GM23338 (cell line): ENCODE measurements around the gene TSEN2. TPM values are rescaled to one million over a fixed set of nuclear protein-coding genes. Genes with fewer than 3 reads are reported as not detected.

Source experiments
- ATAC-seq: fragments of 200-7000 bp; cut with Tn5 transposase; 3 replicates; pipeline ENCODE4 v1.9.1; 2020
- DNase-seq: peaks from one replicate; pipeline ENCODE4 v3.0.0-alpha.2; 2015; ENCODE audit warnings: low spot score
- H2AFZ ChIP-seq: fragments of 200-600 bp; sonication (generic); 2 replicates; pipeline ENCODE4 v1.8.0; 2016; ENCODE audit warnings: antibody characterized with exemption, mild to moderate bottlenecking, moderate library complexity
- H3F3A ChIP-seq: fragments of 200-600 bp; sonication (generic); replicated peaks from 2 replicates; pipeline ENCODE4 v1.8.0; 2017; ENCODE audit warnings: antibody characterized with exemption, mixed run types, low read depth
- H3K27ac ChIP-seq: fragments of 200-600 bp; sonication (generic); 2 replicates; pipeline ENCODE4 v1.6.1; 2016; ENCODE audit warnings: low read depth
- H3K27me3 ChIP-seq: fragments of 200-600 bp; sonication (generic); 2 replicates; pipeline ENCODE4 v1.8.0; 2016; ENCODE audit warnings: mild to moderate bottlenecking, mixed run types, moderate library complexity; ENCODE audit not compliant: insufficient read depth
- H3K36me3 ChIP-seq: fragments of 200-600 bp; sonication (generic); 2 replicates; pipeline ENCODE4 v1.8.0; 2016; ENCODE audit warnings: mild to moderate bottlenecking; ENCODE audit not compliant: insufficient read depth
- H3K4me1 ChIP-seq: fragments of 200-600 bp; sonication (generic); 2 replicates; pipeline ENCODE4 v1.8.0; 2016; ENCODE audit warnings: mild to moderate bottlenecking, moderate library complexity; ENCODE audit not compliant: insufficient read depth
- H3K4me2 ChIP-seq: fragments of 200-600 bp; sonication (generic); 2 replicates; pipeline ENCODE4 v1.7.1; 2017; ENCODE audit warnings: mixed run types
- H3K4me3 ChIP-seq: fragments of 200-600 bp; sonication (generic); 2 replicates; pipeline ENCODE4 v1.6.1; 2016; ENCODE audit warnings: mixed run types
- H3K79me2 ChIP-seq: fragments of 200-600 bp; sonication (generic); replicated peaks from 2 replicates; pipeline ENCODE4 v1.8.0; 2017; ENCODE audit warnings: mild to moderate bottlenecking; ENCODE audit not compliant: insufficient read depth
- H3K9me2 ChIP-seq: fragments of 200-600 bp; sonication (generic); 2 replicates; pipeline ENCODE4 v1.8.0; 2017; ENCODE audit not compliant: insufficient read depth
- H4K20me1 ChIP-seq: fragments of 200-600 bp; sonication (generic); replicated peaks from 2 replicates; pipeline ENCODE4 v1.8.0; 2017; ENCODE audit warnings: mild to moderate bottlenecking; ENCODE audit not compliant: insufficient read depth
- H3K27ac Mint-ChIP-seq: 2 replicates; pipeline ENCODE4 v1.8.0; 2020; ENCODE audit warnings: inconsistent platforms, mild to moderate bottlenecking, moderate library complexity, mixed read lengths
- H3K27me3 Mint-ChIP-seq: 3 replicates; pipeline ENCODE4 v1.8.0; 2022; ENCODE audit warnings: low read depth, mild to moderate bottlenecking, moderate library complexity, mixed read lengths, inconsistent platforms; ENCODE audit not compliant: insufficient read depth, poor library complexity
- H3K36me3 Mint-ChIP-seq: 3 replicates; pipeline ENCODE4 v1.8.0; 2021; ENCODE audit warnings: low read depth, mild to moderate bottlenecking, inconsistent platforms, moderate library complexity, mixed read lengths
- H3K4me1 Mint-ChIP-seq: 3 replicates; pipeline ENCODE4 v1.8.0; 2020; ENCODE audit warnings: mild to moderate bottlenecking, inconsistent platforms, mixed read lengths
- H3K4me3 Mint-ChIP-seq: 3 replicates; pipeline ENCODE4 v1.8.0; 2021; ENCODE audit warnings: moderate library complexity, mild to moderate bottlenecking, inconsistent platforms, mixed read lengths
- H3K9me3 Mint-ChIP-seq: 3 replicates; pipeline ENCODE4 v1.8.0; 2020; ENCODE audit warnings: moderate library complexity, mild to moderate bottlenecking, inconsistent platforms, mixed read lengths
- CREB1 ChIP-seq: fragments of 250-450 bp; sonication (Bioruptor Pico); IDR thresholded peaks from 2 replicates; pipeline ENCODE4 v1.5.0; 2020; ENCODE audit warnings: low read depth, mild to moderate bottlenecking, moderate library complexity
- CTCF ChIP-seq, 2 experiments: fragments of 200-600 bp in 1 of 2; sonication (generic) in 1 of 2; conservative IDR thresholded peaks; 2 replicates each; pipeline versions ENCODE4 v1.5.1 to v1.6.1; 2016 to 2017; ENCODE audit warnings: antibody characterized with exemption in 2 of 2, low read depth in 2 of 2, mild to moderate bottlenecking in 2 of 2, moderate library complexity in 1 of 2
- ETS1 ChIP-seq: IDR thresholded peaks from 2 replicates; pipeline ENCODE4 v1.6.1; 2016; ENCODE audit warnings: antibody characterized with exemption
- EZH2 ChIP-seq: fragments of 200-600 bp; sonication (generic); IDR thresholded peaks from one replicate; pipeline ENCODE4 v1.8.0; 2017; ENCODE audit warnings: antibody characterized with exemption, mild to moderate bottlenecking, low read depth; ENCODE audit not compliant: unreplicated experiment
- EZH2phosphoT487 ChIP-seq: fragments of 200-600 bp; sonication (generic); IDR thresholded peaks from one replicate; pipeline ENCODE4 v1.8.1; 2018; ENCODE audit warnings: antibody characterized with exemption; ENCODE audit not compliant: unreplicated experiment
- JUNB ChIP-seq: IDR thresholded peaks from one replicate; pipeline ENCODE4 v1.6.1; 2016; ENCODE audit warnings: antibody characterized with exemption; ENCODE audit not compliant: unreplicated experiment
- NANOG ChIP-seq: IDR thresholded peaks from 2 replicates; pipeline ENCODE4 v1.6.1; 2016; ENCODE audit warnings: antibody characterized with exemption, borderline replicate concordance
- STAT1 ChIP-seq: IDR thresholded peaks from one replicate; pipeline ENCODE4 v1.6.1; 2016; ENCODE audit warnings: antibody characterized with exemption; ENCODE audit not compliant: unreplicated experiment
- ZNF114 ChIP-seq: fragments of 250-450 bp; sonication (Bioruptor Pico); IDR thresholded peaks from 2 replicates; pipeline ENCODE4 v1.5.0; 2020; ENCODE audit warnings: mild to moderate bottlenecking, moderate library complexity
- ZNF331 ChIP-seq: fragments of 250-450 bp; sonication (Bioruptor Pico); IDR thresholded peaks from 2 replicates; pipeline ENCODE4 v1.5.0; 2020; ENCODE audit warnings: low read depth, mild to moderate bottlenecking, moderate library complexity
- ZNF462 ChIP-seq: fragments of 250-450 bp; sonication (Bioruptor Pico); IDR thresholded peaks from 2 replicates; pipeline ENCODE4 v1.5.0; 2020; ENCODE audit warnings: mild to moderate bottlenecking, moderate library complexity
- polyA plus RNA-seq: library from polyadenylated mRNA; unstranded; fragments of >200 nt; fragmentation: Nextera tagmentation; extraction: Ambion mirVana; gene quantifications from 2 replicates; pipeline ENCODE4 v1.2.1, GENCODE V29; 2016
- total RNA-seq: library from RNA; depleted of rRNA; stranded (reverse); fragments of >200 nt; shearing (Covaris generic); gene quantifications from 2 replicates; pipeline ENCODE4 v1.2.3, GENCODE V29; 2014
- TF ChIP-seq, protein P1 (sequence below): IDR thresholded peaks from one replicate; pipeline ENCODE4 v1.6.1; 2018; ENCODE audit warnings: antibody characterized with exemption; ENCODE audit not compliant: unreplicated experiment

Gene TSEN2
- total and polyA plus RNA-seq, 2 experiments from 2014 or later: 27.7 to 30.0 TPM

DNA sequence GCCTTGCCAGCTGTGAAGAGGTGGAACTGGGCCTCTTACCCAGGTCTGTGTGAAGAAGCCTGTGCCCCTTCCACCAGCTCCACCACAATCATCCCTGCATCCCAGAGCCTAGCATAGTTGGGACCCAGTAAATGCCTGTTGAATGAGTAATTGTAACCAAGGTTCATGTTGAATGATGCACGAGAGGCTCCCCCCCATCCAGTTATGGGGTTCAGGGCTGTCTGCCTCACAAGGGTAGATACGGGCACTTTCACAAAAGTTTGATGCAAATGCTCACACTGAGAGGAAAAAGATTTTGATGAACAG lies 29.5 kb upstream of the TSEN2 start (continued):
- no peak for TF ChIP-seq ZNF462 (CRISPR knock-in tag)
- no peak for TF ChIP-seq STAT1
- TF ChIP-seq CTCF (conservative IDR thresholded peaks at IDR 0.05; ENCODE audit: low read depth in 2 of 2): no peak
- TF ChIP-seq EZH2phosphoT487: no peak
- no peak for TF ChIP-seq CREB1 (CRISPR knock-in tag)
- no peak for TF ChIP-seq ZNF114 (CRISPR knock-in tag)

DNA sequence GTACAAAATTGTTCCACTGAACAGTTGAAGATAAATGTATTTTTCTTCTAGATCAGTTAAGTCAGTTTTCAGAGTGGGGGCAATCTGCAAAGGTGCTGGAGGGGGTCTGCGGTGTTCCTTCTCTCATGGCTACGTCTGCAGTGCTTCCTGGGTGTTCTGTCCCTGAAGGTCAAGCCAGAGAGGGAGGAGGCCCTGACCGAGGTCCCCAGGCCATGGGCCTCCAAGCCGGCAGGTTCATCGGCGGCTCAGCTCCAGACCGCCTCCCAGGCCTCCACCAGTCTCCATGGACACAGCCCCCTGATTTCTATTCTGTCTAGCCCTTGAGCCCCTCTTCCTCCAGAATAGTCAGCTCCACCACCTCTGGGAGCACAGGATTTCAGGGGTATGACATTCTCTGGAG lies 28.5 kb upstream of the TSEN2 start:
- H3K4me2 ChIP-seq: no peak overlapping the region
- H3K27me3 ChIP-seq: no peaks in the 10 kb centered on the region
- ATAC-seq (no peak), DNase-seq (no peak)
- no peaks in the 10 kb centered on the region for H3K36me3 ChIP-seq
- no peaks in the 10 kb centered on the region for H3K4me1 Mint-ChIP-seq
- no peak overlapping the region for H3K27ac Mint-ChIP-seq
- H3K27me3 Mint-ChIP-seq: peaks cover 2% of the 10 kb centered on the region
- H3F3A ChIP-seq: no peaks in the 10 kb centered on the region
- no peaks in the 10 kb centered on the region for H3K9me3 Mint-ChIP-seq
- no peak overlapping the region for H3K27ac ChIP-seq
- no peaks in the 10 kb centered on the region for H3K79me2 ChIP-seq
- H3K4me3 Mint-ChIP-seq: no peak overlapping the region
- no peaks in the 10 kb centered on the region for H3K36me3 Mint-ChIP-seq
- H3K9me2 ChIP-seq: 0 out of 2 replicates have a peak, but pooled peaks cover 4% of the 10 kb centered on the region
- no peaks in the 10 kb centered on the region for H3K4me1 ChIP-seq
- no peak overlapping the region for H2AFZ ChIP-seq
- H3K4me3 ChIP-seq: no peak overlapping the region
- no peaks in the 10 kb centered on the region for H4K20me1 ChIP-seq
- no peak for TF ChIP-seq ZNF331 (CRISPR knock-in tag)
- no peak for TF ChIP-seq NANOG
- TF ChIP-seq JUNB: no peak
- no peak for TF ChIP-seq STAT1
- TF ChIP-seq ETS1: no peak
- TF ChIP-seq, protein P1, sequence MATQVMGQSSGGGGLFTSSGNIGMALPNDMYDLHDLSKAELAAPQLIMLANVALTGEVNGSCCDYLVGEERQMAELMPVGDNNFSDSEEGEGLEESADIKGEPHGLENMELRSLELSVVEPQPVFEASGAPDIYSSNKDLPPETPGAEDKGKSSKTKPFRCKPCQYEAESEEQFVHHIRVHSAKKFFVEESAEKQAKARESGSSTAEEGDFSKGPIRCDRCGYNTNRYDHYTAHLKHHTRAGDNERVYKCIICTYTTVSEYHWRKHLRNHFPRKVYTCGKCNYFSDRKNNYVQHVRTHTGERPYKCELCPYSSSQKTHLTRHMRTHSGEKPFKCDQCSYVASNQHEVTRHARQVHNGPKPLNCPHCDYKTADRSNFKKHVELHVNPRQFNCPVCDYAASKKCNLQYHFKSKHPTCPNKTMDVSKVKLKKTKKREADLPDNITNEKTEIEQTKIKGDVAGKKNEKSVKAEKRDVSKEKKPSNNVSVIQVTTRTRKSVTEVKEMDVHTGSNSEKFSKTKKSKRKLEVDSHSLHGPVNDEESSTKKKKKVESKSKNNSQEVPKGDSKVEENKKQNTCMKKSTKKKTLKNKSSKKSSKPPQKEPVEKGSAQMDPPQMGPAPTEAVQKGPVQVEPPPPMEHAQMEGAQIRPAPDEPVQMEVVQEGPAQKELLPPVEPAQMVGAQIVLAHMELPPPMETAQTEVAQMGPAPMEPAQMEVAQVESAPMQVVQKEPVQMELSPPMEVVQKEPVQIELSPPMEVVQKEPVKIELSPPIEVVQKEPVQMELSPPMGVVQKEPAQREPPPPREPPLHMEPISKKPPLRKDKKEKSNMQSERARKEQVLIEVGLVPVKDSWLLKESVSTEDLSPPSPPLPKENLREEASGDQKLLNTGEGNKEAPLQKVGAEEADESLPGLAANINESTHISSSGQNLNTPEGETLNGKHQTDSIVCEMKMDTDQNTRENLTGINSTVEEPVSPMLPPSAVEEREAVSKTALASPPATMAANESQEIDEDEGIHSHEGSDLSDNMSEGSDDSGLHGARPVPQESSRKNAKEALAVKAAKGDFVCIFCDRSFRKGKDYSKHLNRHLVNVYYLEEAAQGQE: no peak
- no peak for TF ChIP-seq ZNF114 (CRISPR knock-in tag)
- no peak for TF ChIP-seq CREB1 (CRISPR knock-in tag)
- no peak for TF ChIP-seq EZH2
- no peak for TF ChIP-seq EZH2phosphoT487
